ENCODE measurements around the gene VWCE.
"Not testable (repeated sequence)": the region's sequence is repeated elsewhere in the genome, so short reads cannot be mapped to it uniquely, and the experiment has no call there.

The VWCE gene

GRCh38 chr11:61264795-61265194 is 30.3 kb downstream of the VWCE start:
- TF ChIP-seq POLR2AphosphoS5 (IDR thresholded peaks at IDR 0.05; ENCODE audit: low read depth, low read length) (no peak), TAF1 (IDR thresholded peaks at IDR 0.05; ENCODE audit: borderline replicate concordance, low read depth, low read length) (no peak)
- DNase-seq (ENCODE audit: insufficient read length) (no peak), FAIRE-seq (no peak)

GRCh38 chr11:61264371-61264770 is 30.7 kb downstream of the VWCE start:
- TF ChIP-seq POLR2AphosphoS5 (IDR thresholded peaks at IDR 0.05; ENCODE audit: low read depth, low read length) (no peak), POLR2A (IDR thresholded peaks at IDR 0.05; ENCODE audit: low read depth, low read length) (no peak), TAF1 (IDR thresholded peaks at IDR 0.05; ENCODE audit: borderline replicate concordance, low read depth, low read length) (no peak)
- DNase-seq (ENCODE audit: insufficient read length) (no peak), FAIRE-seq (no peak)

GRCh38 chr11:61259363-61259762 is 35.8 kb downstream of the VWCE start:
- TF ChIP-seq POLR2AphosphoS5 (IDR thresholded peaks at IDR 0.05; ENCODE audit: low read depth, low read length) (no peak), POLR2A (IDR thresholded peaks at IDR 0.05; ENCODE audit: low read depth, low read length) (no peak), TAF1 (IDR thresholded peaks at IDR 0.05; ENCODE audit: borderline replicate concordance, low read depth, low read length) (no peak)
- DNase-seq (ENCODE audit: insufficient read length) (no peak), FAIRE-seq (no peak)

GRCh38 chr11:61258546-61258945 is 36.6 kb downstream of the VWCE start:
- no peak for FAIRE-seq
- DNase-seq (ENCODE audit: insufficient read length): no peak
- TF ChIP-seq POLR2A (IDR thresholded peaks at IDR 0.05; ENCODE audit: low read depth, low read length) (no peak), POLR2AphosphoS5 (IDR thresholded peaks at IDR 0.05; ENCODE audit: low read depth, low read length) (no peak), TAF1 (IDR thresholded peaks at IDR 0.05; ENCODE audit: borderline replicate concordance, low read depth, low read length) (no peak)

- FAIRE-seq (no peak), DNase-seq (ENCODE audit: insufficient read length) (no peak)
- TF ChIP-seq POLR2A (IDR thresholded peaks at IDR 0.05; ENCODE audit: low read depth, low read length): no peak
- TF ChIP-seq POLR2AphosphoS5 (IDR thresholded peaks at IDR 0.05; ENCODE audit: low read depth, low read length): no peak
- TF ChIP-seq TAF1 (IDR thresholded peaks at IDR 0.05; ENCODE audit: borderline replicate concordance, low read depth, low read length): no peak
Measured at GRCh38 chr11:61256710-61257482, 38.2 kb downstream of the VWCE start.

DNA sequence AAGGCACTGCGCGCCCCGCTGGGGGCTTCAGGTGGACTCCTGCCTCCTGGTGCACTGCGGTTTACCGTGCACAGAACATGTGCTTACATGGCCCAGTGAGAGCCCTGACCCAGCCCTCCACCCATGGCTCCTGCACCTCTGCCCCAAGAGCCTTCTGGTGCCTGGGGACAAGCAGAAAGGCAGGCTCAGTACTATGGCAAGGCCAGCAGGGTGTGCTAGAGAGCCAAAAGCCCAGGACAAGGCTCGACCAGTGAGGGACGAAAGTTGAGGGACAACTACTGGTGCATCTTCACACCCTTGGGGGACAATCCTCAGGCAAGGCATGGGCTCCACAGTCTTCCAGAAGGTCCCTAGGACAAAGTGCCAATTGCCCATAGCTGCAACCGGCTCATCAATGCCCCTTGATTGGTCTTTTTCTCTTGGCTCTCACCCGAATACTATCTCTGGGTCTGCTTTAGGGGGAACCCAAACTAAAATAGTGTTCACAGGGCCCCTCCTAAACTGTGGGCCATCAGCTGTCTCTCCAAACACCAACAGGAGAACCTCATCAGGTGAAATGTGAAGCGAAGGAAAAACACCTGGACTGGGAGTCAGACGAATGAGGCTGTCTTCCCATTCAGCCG is 40.6 kb downstream of the VWCE start:
- DNase-seq (ENCODE audit: insufficient read length) (peak; percentile 80), FAIRE-seq (peak; percentile 87)
- TF ChIP-seq POLR2A (IDR thresholded peaks at IDR 0.05; ENCODE audit: low read depth, low read length): no peak
- no peak for TF ChIP-seq TAF1 (IDR thresholded peaks at IDR 0.05; ENCODE audit: borderline replicate concordance, low read depth, low read length)
- no peak for TF ChIP-seq POLR2AphosphoS5 (IDR thresholded peaks at IDR 0.05; ENCODE audit: low read depth, low read length)

DNA sequence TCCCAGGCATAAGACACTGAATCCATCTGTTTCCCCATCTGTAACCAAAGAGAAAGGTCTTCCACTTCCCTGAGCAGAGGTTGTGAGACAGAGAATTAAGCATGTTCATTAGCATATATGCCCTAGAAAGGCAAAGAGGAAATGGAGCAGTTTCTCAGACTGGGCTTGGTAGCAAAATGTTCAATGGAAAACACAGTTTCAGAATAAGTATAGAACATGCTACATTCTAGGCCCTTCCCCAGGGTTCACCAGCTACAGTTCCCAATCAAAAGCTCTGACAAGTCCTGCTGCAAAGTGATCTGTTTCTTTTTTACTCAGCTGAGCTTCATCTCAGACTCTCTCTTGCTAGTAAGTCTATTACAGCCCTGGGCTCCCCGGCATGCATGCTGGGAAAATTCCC is 42.8 kb downstream of the VWCE start:
- not testable (repeated sequence) for DNase-seq (ENCODE audit: insufficient read length); FAIRE-seq

GRCh38 chr11:61250796-61251765 is 44.0 kb downstream of the VWCE start:
- not testable (repeated sequence) for FAIRE-seq; DNase-seq (ENCODE audit: insufficient read length)

DNA sequence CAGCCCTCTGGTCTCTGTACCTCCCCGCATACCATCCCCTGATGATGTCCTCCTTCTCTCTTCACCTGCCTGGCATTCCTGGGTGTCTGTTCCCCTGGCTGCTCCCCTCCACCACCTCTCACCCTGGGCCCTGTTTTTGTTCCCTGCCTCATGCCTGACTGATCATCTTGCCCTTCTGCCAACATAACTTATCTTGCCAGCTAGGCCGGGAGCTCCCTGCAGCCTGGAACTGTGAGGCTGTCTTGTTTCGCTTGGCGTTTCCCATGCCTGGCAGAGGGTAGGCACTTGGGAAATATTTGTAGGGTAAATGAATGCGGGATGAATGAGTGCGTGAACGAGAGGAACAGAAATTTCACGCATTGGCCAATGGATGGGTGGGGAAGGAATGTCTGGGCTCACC is 45.9 kb downstream of the VWCE start:
- not testable (repeated sequence) for FAIRE-seq; DNase-seq (ENCODE audit: insufficient read length)

- FAIRE-seq; DNase-seq (ENCODE audit: insufficient read length): not testable (repeated sequence)
Measured at GRCh38 chr11:61248071-61248470, 47.0 kb downstream of the VWCE start.

- FAIRE-seq; DNase-seq (ENCODE audit: insufficient read length): not testable (repeated sequence)
Measured at GRCh38 chr11:61245284-61245964, 49.7 kb downstream of the VWCE start.

- not testable (repeated sequence) for FAIRE-seq
Measured at GRCh38 chr11:61241526-61241925, 53.6 kb downstream of the VWCE start.

GRCh38 chr11:61240875-61241274 is 54.2 kb downstream of the VWCE start, which contains the start of gene PGA5:
Gene PGA5, plus strand, starts transcription at chr11:61241175. Its CDS starts 52 bp downstream, at chr11:61241227.
- not testable (repeated sequence) for FAIRE-seq; DNase-seq (ENCODE audit: insufficient read length)

More at GRCh38 chr11:61241526-61241925, 53.6 kb downstream of the VWCE start:
- DNase-seq (ENCODE audit: insufficient read length): not testable (repeated sequence)

- DNase-seq (ENCODE audit: insufficient read length); FAIRE-seq: not testable (repeated sequence)
Measured at GRCh38 chr11:61240288-61240687, 54.8 kb downstream of the VWCE start.

DNA sequence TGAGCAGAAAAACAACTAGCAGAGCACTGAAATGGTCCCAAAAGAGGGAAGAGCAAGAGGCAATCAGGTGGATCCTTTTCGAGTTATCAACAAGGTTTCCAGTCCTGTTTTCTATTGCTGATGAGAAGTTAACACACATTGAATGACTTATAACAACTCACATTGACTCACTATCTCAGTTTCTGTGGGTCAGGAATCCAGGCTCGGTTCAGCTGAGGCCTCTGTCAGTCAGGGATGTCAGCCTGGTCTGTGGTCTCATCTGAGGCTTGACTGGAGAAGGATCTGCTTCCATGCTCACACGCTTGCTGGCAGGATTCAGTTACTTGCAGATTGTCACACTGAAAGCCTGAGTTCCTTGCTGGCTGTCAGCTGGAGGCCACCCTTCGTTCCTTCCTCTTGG is 58.0 kb downstream of the VWCE start:
- FAIRE-seq; DNase-seq (ENCODE audit: insufficient read length): not testable (repeated sequence)

DNA sequence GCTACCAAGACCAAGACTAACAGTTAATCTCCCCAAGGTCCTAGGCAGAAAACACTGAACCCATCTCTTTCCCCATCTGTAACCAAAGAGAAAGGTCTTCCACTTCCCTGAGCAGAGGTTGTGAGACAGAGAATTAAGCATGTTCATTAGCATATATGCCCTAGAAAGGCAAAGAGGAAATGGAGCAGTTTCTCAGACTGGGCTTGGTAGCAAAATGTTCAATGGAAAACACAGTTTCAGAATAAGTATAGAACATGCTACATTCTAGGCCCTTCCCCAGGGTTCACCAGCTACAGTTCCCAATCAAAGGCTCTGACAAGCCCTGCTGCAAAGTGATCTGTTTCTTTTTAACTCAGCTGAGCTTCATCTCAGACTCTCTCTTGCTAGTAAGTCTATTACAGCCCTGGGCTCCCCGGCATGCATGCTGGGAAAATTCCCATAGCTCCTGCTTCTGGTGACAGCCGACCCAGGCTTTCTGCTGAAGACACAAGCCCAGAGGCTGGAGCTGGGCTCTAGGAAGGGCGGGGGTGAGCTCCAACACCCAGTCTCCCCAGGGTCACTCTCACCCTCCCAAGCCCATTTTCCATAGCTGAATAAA is 62.5 kb downstream of the VWCE start:
- not testable (repeated sequence) for FAIRE-seq; DNase-seq (ENCODE audit: insufficient read length)

DNA sequence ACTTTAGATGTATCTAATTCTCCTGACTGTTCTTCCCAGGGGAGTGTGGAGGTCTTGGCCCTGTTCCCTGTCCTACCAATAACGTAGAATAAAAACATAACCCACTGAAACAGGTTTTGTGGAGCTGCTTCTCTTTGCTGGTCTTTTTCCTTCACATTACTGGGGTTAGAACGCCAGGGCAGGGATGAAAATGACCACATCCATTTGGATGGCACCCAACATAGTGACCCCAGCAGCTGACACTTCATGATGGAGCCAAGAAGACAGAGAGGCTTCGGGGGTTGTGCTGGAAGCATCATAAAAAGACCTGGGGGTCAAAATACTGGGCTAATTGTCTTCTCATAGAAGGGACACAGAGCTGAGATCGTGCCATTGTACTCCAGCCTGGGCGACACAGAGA is 63.5 kb downstream of the VWCE start:
- not testable (repeated sequence) for FAIRE-seq; DNase-seq (ENCODE audit: insufficient read length)
